ENCODE measurements around the gene PDE4D. TPM values are rescaled to one million over a fixed set of nuclear protein-coding genes. Genes with fewer than 3 reads are reported as not detected.

The PDE4D gene
- total RNA-seq, 4 donors from 2014 or later = 15.9 to 66.3 (median 48.7) TPM

DNA sequence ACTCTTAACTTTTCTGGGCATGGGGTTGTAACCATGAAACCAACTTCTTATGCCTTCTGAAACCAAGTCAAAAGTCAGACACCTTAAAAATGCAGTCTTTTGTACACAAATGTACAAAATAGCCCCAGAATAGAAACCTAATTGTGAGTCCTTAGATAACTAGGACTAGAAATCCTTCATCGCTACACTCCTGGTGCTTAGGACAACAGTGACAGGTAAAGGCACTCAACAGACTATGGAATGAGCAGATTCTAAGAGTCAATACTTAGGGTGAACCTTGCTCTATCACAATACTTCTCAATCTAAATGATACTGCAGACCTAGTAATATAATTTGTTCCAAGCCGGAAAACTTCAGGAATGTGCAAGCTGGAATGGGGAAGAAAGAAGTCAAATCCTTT lies 163.7 kb downstream of the PDE4D start:
- Histone ChIP-seq H3K36me3 (no peaks in the 10 kb centered on the region), H3K4me3 (no peak overlapping the region), H3K27ac (peak overlapping the region in 1 of 4 donors; percentile 40), H3K9me3 (no peaks in the 10 kb centered on the region), H3K27me3 (no peaks in the 10 kb centered on the region), H3K4me1 (peaks cover 0 to 4% (median 2%) of the 10 kb centered on the region in 4 donors)
- WGBS, 2 donors = 90 to 94% methylated on average over 2 of the region's 2 CpGs
- no peak for TF ChIP-seq POLR2A (IDR thresholded peaks at IDR 0.05)
- TF ChIP-seq EP300 (IDR thresholded peaks at IDR 0.05) = no peak
- TF ChIP-seq CTCF (IDR thresholded peaks at IDR 0.05) = no peak
- no peak for DNase-seq (ENCODE audit: low spot score in 2 of 2)

GRCh38 chr5:59729357-59729756 lies 164.2 kb downstream of the PDE4D start:
- Histone ChIP-seq H3K27me3 (no peaks in the 10 kb centered on the region), H3K27ac (no peak overlapping the region), H3K9me3 (no peaks in the 10 kb centered on the region), H3K4me3 (no peak overlapping the region), H3K4me1 (peaks cover 0 to 4% (median 2%) of the 10 kb centered on the region in 4 donors), H3K36me3 (no peaks in the 10 kb centered on the region)
- TF ChIP-seq EP300 (IDR thresholded peaks at IDR 0.05) (no peak), POLR2A (IDR thresholded peaks at IDR 0.05) (no peak), CTCF (IDR thresholded peaks at IDR 0.05) (no peak)
- 97% methylated on average over 3 of the region's 3 CpGs for WGBS, 2 donors
- no peak for DNase-seq (ENCODE audit: low spot score in 2 of 2)

DNA sequence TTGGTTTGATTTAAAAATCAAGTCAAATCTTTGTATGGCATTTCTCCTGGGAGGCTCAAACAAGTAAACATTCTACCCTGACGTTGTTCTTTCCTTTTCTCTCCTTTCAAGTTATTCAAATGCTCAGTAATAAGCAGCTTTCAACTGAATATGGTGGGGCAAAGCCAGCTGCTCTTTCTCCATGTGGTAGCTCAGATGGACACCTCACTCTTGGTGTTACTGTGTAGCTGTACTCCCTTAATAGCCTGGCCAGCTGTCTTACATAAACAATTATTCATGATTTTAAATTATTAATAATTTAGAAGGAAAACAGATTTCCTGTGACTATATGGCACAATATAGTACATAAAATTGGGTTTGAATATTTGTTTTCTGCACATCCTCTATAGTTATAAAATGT lies 165.2 kb downstream of the PDE4D start:
- Histone ChIP-seq H3K4me1 (peaks cover 0 to 4% (median 2%) of the 10 kb centered on the region in 4 donors), H3K27ac (no peak overlapping the region), H3K36me3 (no peaks in the 10 kb centered on the region), H3K9me3 (no peaks in the 10 kb centered on the region), H3K4me3 (no peak overlapping the region), H3K27me3 (no peaks in the 10 kb centered on the region)
- WGBS, 2 donors = 15 to 22% methylated on average over 1 of the region's 1 CpG
- TF ChIP-seq POLR2A (IDR thresholded peaks at IDR 0.05) (no peak), CTCF (IDR thresholded peaks at IDR 0.05) (no peak), EP300 (IDR thresholded peaks at IDR 0.05) (no peak)
- DNase-seq (ENCODE audit: low spot score in 2 of 2) = no peak

DNA sequence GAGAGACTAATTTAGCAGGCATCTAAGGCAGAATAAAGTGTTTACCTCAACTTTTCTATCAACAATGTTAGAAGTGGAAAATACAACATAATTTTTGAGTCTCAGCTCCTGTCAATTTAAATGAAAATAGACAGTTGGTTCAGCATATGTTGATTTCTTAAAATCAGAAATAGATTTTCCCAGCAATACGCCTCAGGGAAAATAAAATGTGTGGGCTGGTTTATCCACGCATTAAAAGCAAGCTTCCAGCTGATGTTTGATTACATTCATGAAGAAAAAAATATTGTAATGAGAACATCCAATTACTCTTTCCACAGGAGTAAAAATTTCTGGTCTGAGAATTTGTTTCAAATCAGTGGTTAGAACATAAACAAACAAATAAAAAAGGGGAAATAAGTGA lies 166.3 kb downstream of the PDE4D start:
- Histone ChIP-seq H3K27ac (no peak overlapping the region), H3K9me3 (no peaks in the 10 kb centered on the region), H3K4me3 (no peak overlapping the region), H3K4me1 (no peaks in the 10 kb centered on the region), H3K27me3 (no peaks in the 10 kb centered on the region), H3K36me3 (no peaks in the 10 kb centered on the region)
- 59 to 62% methylated on average over 2 of the region's 2 CpGs for WGBS, 2 donors
- no peak for TF ChIP-seq CTCF (IDR thresholded peaks at IDR 0.05)
- DNase-seq (ENCODE audit: low spot score in 2 of 2) = no peak

GRCh38 chr5:59725392-59725767 lies 168.1 kb downstream of the PDE4D start:
- no peaks in the 10 kb centered on the region for H3K36me3 ChIP-seq
- TF ChIP-seq POLR2A (IDR thresholded peaks at IDR 0.05) (no peak), EP300 (IDR thresholded peaks at IDR 0.05) (no peak), CTCF (IDR thresholded peaks at IDR 0.05) (no peak)
- H3K9me3 ChIP-seq = no peaks in the 10 kb centered on the region
- no peak overlapping the region for H3K4me3 ChIP-seq
- no peaks in the 10 kb centered on the region for H3K4me1 ChIP-seq
- no peak overlapping the region for H3K27ac ChIP-seq
- DNase-seq (ENCODE audit: low spot score in 2 of 2) = no peak
- H3K27me3 ChIP-seq = no peaks in the 10 kb centered on the region
- WGBS, 2 donors = 36 to 43% methylated on average over 1 of the region's 1 CpG

Measured in tibial nerve (tissue), 4 donors.